Measurements from ENCODE around the gene RALB.

The RALB gene

GRCh38 chr2:120235681-120236080 lies 17.0 kb upstream of the RALB start:
- H3K27ac ChIP-seq (ENCODE audit: low read depth, low read length) = no peak overlapping the region
- H3K4me1 ChIP-seq (ENCODE audit: control insufficient read depth, insufficient read depth, low read length, unreplicated experiment) = peaks cover 34% of the 10 kb centered on the region

GRCh38 chr2:120236316-120236715 lies 16.3 kb upstream of the RALB start:
- H3K27ac ChIP-seq (ENCODE audit: low read depth, low read length) = no peak overlapping the region
- no peaks in the 10 kb centered on the region for H3K36me3 ChIP-seq (ENCODE audit: insufficient read depth, low read length)
- peaks cover 33% of the 10 kb centered on the region for H3K4me1 ChIP-seq (ENCODE audit: control insufficient read depth, insufficient read depth, low read length, unreplicated experiment)

More at GRCh38 chr2:120235681-120236080, 17.0 kb upstream of the RALB start:
- H2AFZ ChIP-seq (ENCODE audit: low read length, unreplicated experiment) = no peak overlapping the region
- H3K27me3 ChIP-seq (ENCODE audit: insufficient read depth, low read length) = no peaks in the 10 kb centered on the region
- no peaks in the 10 kb centered on the region for H3K79me2 ChIP-seq (ENCODE audit: control insufficient read depth, insufficient read depth, low read length, unreplicated experiment)
- H3K4me3 ChIP-seq (ENCODE audit: low read depth, low read length) = no peak overlapping the region
- H3K36me3 ChIP-seq (ENCODE audit: insufficient read depth, low read length) = no peaks in the 10 kb centered on the region

DNA sequence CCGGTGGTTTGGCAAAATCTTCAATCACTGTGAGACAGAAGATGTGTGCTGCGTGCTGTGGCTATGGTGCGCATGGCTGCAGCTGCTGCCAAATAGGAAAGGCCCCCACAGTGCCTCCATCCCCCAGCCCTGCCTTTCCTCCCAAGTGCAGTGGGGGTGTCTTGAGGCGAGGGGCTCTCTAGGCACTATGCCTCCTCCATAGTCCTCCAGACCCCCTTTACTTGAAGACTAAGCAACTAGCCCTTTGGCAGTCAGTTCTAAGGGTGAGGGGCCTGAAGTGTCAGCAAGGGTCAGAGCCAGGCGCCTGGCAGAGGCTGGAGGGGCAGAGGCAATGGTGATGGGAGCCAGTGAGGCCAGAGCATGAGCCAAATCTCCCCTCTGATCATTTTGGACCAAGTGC lies 15.9 kb upstream of the RALB start:
- Histone ChIP-seq H3K36me3 (ENCODE audit: insufficient read depth, low read length) (no peaks in the 10 kb centered on the region), H2AFZ (ENCODE audit: low read length, unreplicated experiment) (no peak overlapping the region), H3K4me1 (ENCODE audit: control insufficient read depth, insufficient read depth, low read length, unreplicated experiment) (peaks cover 33% of the 10 kb centered on the region), H3K4me3 (ENCODE audit: low read depth, low read length) (no peak overlapping the region), H3K79me2 (ENCODE audit: control insufficient read depth, insufficient read depth, low read length, unreplicated experiment) (no peaks in the 10 kb centered on the region), H3K27me3 (ENCODE audit: insufficient read depth, low read length) (no peaks in the 10 kb centered on the region), H3K27ac (ENCODE audit: low read depth, low read length) (no peak overlapping the region)

More at GRCh38 chr2:120236316-120236715, 16.3 kb upstream of the RALB start:
- Histone ChIP-seq H3K79me2 (ENCODE audit: control insufficient read depth, insufficient read depth, low read length, unreplicated experiment) (no peaks in the 10 kb centered on the region), H3K27me3 (ENCODE audit: insufficient read depth, low read length) (no peaks in the 10 kb centered on the region), H2AFZ (ENCODE audit: low read length, unreplicated experiment) (no peak overlapping the region), H3K4me3 (ENCODE audit: low read depth, low read length) (no peak overlapping the region)

- Histone ChIP-seq H3K4me1 (ENCODE audit: control insufficient read depth, insufficient read depth, low read length, unreplicated experiment) (peaks cover 33% of the 10 kb centered on the region), H3K27ac (ENCODE audit: low read depth, low read length) (peak overlapping the region; percentile 50), H3K27me3 (ENCODE audit: insufficient read depth, low read length) (no peaks in the 10 kb centered on the region)
Observed at GRCh38 chr2:120237491-120237902, 15.2 kb upstream of the RALB start.

GRCh38 chr2:120238728-120239487 lies 13.7 kb upstream of the RALB start:
- Histone ChIP-seq H3K4me1 (ENCODE audit: control insufficient read depth, insufficient read depth, low read length, unreplicated experiment) (peaks cover 37% of the 10 kb centered on the region), H3K79me2 (ENCODE audit: control insufficient read depth, insufficient read depth, low read length, unreplicated experiment) (no peaks in the 10 kb centered on the region), H3K27ac (ENCODE audit: low read depth, low read length) (peak overlapping the region; percentile 50), H3K36me3 (ENCODE audit: insufficient read depth, low read length) (no peaks in the 10 kb centered on the region), H2AFZ (ENCODE audit: low read length, unreplicated experiment) (no peak overlapping the region), H3K4me3 (ENCODE audit: low read depth, low read length) (0 out of 2 replicates have a peak overlapping the region, but pooled peaks have one; percentile 38), H3K27me3 (ENCODE audit: insufficient read depth, low read length) (no peaks in the 10 kb centered on the region)

More at GRCh38 chr2:120237491-120237902, 15.2 kb upstream of the RALB start:
- no peak overlapping the region for H2AFZ ChIP-seq (ENCODE audit: low read length, unreplicated experiment)
- no peaks in the 10 kb centered on the region for H3K36me3 ChIP-seq (ENCODE audit: insufficient read depth, low read length)
- H3K4me3 ChIP-seq (ENCODE audit: low read depth, low read length) = no peak overlapping the region
- no peaks in the 10 kb centered on the region for H3K79me2 ChIP-seq (ENCODE audit: control insufficient read depth, insufficient read depth, low read length, unreplicated experiment)

GRCh38 chr2:120239488-120240287 lies 13.0 kb upstream of the RALB start:
- H2AFZ ChIP-seq (ENCODE audit: low read length, unreplicated experiment) = no peak overlapping the region
- H3K4me1 ChIP-seq (ENCODE audit: control insufficient read depth, insufficient read depth, low read length, unreplicated experiment) = peaks cover 37% of the 10 kb centered on the region
- H3K79me2 ChIP-seq (ENCODE audit: control insufficient read depth, insufficient read depth, low read length, unreplicated experiment) = no peaks in the 10 kb centered on the region
- no peak overlapping the region for H3K4me3 ChIP-seq (ENCODE audit: low read depth, low read length)
- peak overlapping the region; percentile 4; the same call in 1 of the 2 replicates for H3K27ac ChIP-seq (ENCODE audit: low read depth, low read length)
- H3K27me3 ChIP-seq (ENCODE audit: insufficient read depth, low read length) = no peaks in the 10 kb centered on the region
- H3K36me3 ChIP-seq (ENCODE audit: insufficient read depth, low read length) = no peaks in the 10 kb centered on the region

DNA sequence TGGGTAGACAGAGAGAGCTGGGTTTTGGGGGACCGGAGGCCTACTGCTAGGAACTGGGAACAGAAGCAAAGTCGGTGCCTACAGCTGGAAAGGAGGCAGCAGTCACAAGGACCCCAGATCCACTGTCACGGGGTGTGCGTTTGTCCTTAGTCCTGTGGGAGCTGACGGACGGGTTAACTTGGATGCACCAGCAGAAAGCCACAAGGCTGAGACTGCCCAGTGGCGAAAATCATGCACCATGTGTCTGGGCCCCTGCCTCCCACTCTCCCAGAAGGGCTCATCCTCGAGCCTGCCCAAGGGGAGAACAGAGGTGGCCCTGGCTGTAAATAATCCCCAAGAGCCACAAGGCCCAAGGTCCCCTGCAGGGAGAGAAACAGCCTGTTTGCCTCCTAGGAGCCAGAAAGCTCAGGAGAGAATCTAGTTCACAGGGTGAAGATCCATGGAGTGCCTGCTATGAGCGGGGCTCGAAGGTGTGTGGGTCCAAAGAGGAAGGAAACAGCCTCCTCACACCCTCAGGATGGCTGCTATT lies 11.7 kb upstream of the RALB start:
- no peak overlapping the region for H3K27ac ChIP-seq (ENCODE audit: low read depth, low read length)
- no peak overlapping the region for H2AFZ ChIP-seq (ENCODE audit: low read length, unreplicated experiment)
- H3K79me2 ChIP-seq (ENCODE audit: control insufficient read depth, insufficient read depth, low read length, unreplicated experiment) = no peaks in the 10 kb centered on the region
- no peak overlapping the region for H3K4me3 ChIP-seq (ENCODE audit: low read depth, low read length)
- H3K4me1 ChIP-seq (ENCODE audit: control insufficient read depth, insufficient read depth, low read length, unreplicated experiment) = peaks cover 39% of the 10 kb centered on the region
- H3K36me3 ChIP-seq (ENCODE audit: insufficient read depth, low read length) = no peaks in the 10 kb centered on the region
- H3K27me3 ChIP-seq (ENCODE audit: insufficient read depth, low read length) = no peaks in the 10 kb centered on the region

- Histone ChIP-seq H3K4me1 (ENCODE audit: control insufficient read depth, insufficient read depth, low read length, unreplicated experiment) (peaks cover 39% of the 10 kb centered on the region), H3K36me3 (ENCODE audit: insufficient read depth, low read length) (no peaks in the 10 kb centered on the region), H3K27ac (ENCODE audit: low read depth, low read length) (no peak overlapping the region), H2AFZ (ENCODE audit: low read length, unreplicated experiment) (no peak overlapping the region), H3K27me3 (ENCODE audit: insufficient read depth, low read length) (no peaks in the 10 kb centered on the region), H3K4me3 (ENCODE audit: low read depth, low read length) (no peak overlapping the region), H3K79me2 (ENCODE audit: control insufficient read depth, insufficient read depth, low read length, unreplicated experiment) (no peaks in the 10 kb centered on the region)
Observed at GRCh38 chr2:120241684-120242083, 11.0 kb upstream of the RALB start.

DNA sequence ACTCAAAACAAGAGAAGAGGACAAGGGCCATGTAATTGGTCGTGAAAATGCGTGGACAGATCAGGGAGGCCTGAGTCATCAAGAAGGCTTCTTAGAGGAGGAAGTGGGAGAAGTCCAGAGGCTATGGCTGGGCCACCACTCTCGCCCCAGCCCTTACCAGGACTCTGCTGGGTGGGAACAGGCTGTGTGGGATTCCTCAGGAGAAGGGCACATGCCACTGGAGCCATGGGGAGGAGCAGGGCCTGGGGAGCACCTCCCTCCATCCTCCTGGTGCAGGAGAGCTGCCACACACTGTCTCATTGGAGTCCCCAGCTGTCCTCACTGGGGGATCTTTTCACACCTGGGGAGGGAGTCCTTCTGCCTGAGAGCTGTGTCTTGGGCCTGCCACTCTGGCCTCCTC lies 9.4 kb upstream of the RALB start:
- Histone ChIP-seq H3K4me1 (ENCODE audit: control insufficient read depth, insufficient read depth, low read length, unreplicated experiment) (peaks cover 27% of the 10 kb centered on the region), H3K36me3 (ENCODE audit: insufficient read depth, low read length) (no peaks in the 10 kb centered on the region), H3K27ac (ENCODE audit: low read depth, low read length) (no peak overlapping the region), H3K27me3 (ENCODE audit: insufficient read depth, low read length) (no peaks in the 10 kb centered on the region), H3K4me3 (ENCODE audit: low read depth, low read length) (no peak overlapping the region), H2AFZ (ENCODE audit: low read length, unreplicated experiment) (no peak overlapping the region), H3K79me2 (ENCODE audit: control insufficient read depth, insufficient read depth, low read length, unreplicated experiment) (no peaks in the 10 kb centered on the region)

- H3K79me2 ChIP-seq (ENCODE audit: control insufficient read depth, insufficient read depth, low read length, unreplicated experiment) = no peaks in the 10 kb centered on the region
- H3K27ac ChIP-seq (ENCODE audit: low read depth, low read length) = no peak overlapping the region
- peaks cover 20% of the 10 kb centered on the region for H3K4me1 ChIP-seq (ENCODE audit: control insufficient read depth, insufficient read depth, low read length, unreplicated experiment)
- H3K27me3 ChIP-seq (ENCODE audit: insufficient read depth, low read length) = no peaks in the 10 kb centered on the region
- no peak overlapping the region for H2AFZ ChIP-seq (ENCODE audit: low read length, unreplicated experiment)
- no peak overlapping the region for H3K4me3 ChIP-seq (ENCODE audit: low read depth, low read length)
- H3K36me3 ChIP-seq (ENCODE audit: insufficient read depth, low read length) = no peaks in the 10 kb centered on the region
Observed at GRCh38 chr2:120243875-120244553, 8.6 kb upstream of the RALB start.

Data from ACC112 (cell line).